AML-193 (cell line): ENCODE results near the gene SCFD1.

Experiments
- DNase-seq, 2 experiments: peaks; one replicate each; lab custom pipeline; 2025; lab: John Stamatoyannopoulos, UW

The SCFD1 gene

GRCh38 chr14:30756594-30756993 lies 134.5 kb downstream of the SCFD1 start:
- no peak for DNase-seq

- no peak for DNase-seq
Measured at GRCh38 chr14:30757082-30757481, 135.0 kb downstream of the SCFD1 start.

GRCh38 chr14:30759172-30760125 lies 137.3 kb downstream of the SCFD1 start:
- DNase-seq, result no peak

- no peak for DNase-seq
Measured at GRCh38 chr14:30763891-30764290, 141.8 kb downstream of the SCFD1 start.

GRCh38 chr14:30767624-30768023 lies 145.5 kb downstream of the SCFD1 start:
- DNase-seq, result no peak

GRCh38 chr14:30768791-30769190 lies 146.7 kb downstream of the SCFD1 start:
- DNase-seq, result no peak

GRCh38 chr14:30770376-30770775 lies 148.3 kb downstream of the SCFD1 start:
- no peak for DNase-seq

- no peak for DNase-seq
Measured at GRCh38 chr14:30771595-30771994, 149.5 kb downstream of the SCFD1 start.

- no peak for DNase-seq
Measured at GRCh38 chr14:30779210-30779609, 157.1 kb downstream of the SCFD1 start.
